HCT116 (cell line): ENCODE measurements around the gene MN1. TPM values are rescaled to one million over a fixed set of nuclear protein-coding genes. Genes with fewer than 3 reads are reported as not detected.

ENCODE experiments used
- ATAC-seq: fragments of 200-7000 bp; cut with Tn5 transposase; 2 replicates; pipeline ENCODE4 v1.9.1; 2020; ENCODE audit warnings: mild to moderate bottlenecking, moderate library complexity
- BruUV-seq: library from RNA; stranded (reverse); fragments of 400-500 nt; replicated peaks from 2 replicates; lab custom pipeline; 2021; lab: Mats Ljungman, UMichigan
- CTCF ChIA-PET: fragments of 300-600 bp; sonication (Branson Sonifier 250); formaldehyde crosslinking; loops from one replicate; lab custom pipeline; 2021; ENCODE audit warnings: antibody characterized with exemption; lab: Charles Lee
- POLR2A ChIA-PET: fragments of 300-600, 350-600 bp; sonication (Branson Sonifier 250); formaldehyde crosslinking; loops from one replicate; lab custom pipeline; 2021; ENCODE audit warnings: antibody characterized with exemption; lab: Charles Lee
- RAD21 ChIA-PET, 2 experiments: fragments of 300-600 bp; sonication (Branson Sonifier 250); formaldehyde crosslinking; loops; one replicate each; lab custom pipeline; 2023; ENCODE audit warnings: low total read pairs in 2 of 2; ENCODE audit not compliant: uncharacterized antibody in 2 of 2, unreplicated experiment in 2 of 2, low non-redundant PET in 1 of 2; lab: Charles Lee
- DNase-seq: peaks from one replicate; pipeline ENCODE4 v3.0.0-alpha.2; 2010; ENCODE audit warnings: low read depth, low spot score
- H2AFZ ChIP-seq: fragments of 200-600 bp; shearing (Covaris generic), sonication (generic); 2 replicates; pipeline ENCODE4 v1.6.1; 2017; ENCODE audit warnings: low read depth, mixed run types, mixed read lengths, antibody characterized with exemption, low read length; ENCODE audit not compliant: poor library complexity, severe bottlenecking
- H3K27ac ChIP-seq: 2 replicates; pipeline ENCODE4 v1.5.1; 2012; ENCODE audit warnings: low read depth, low read length
- H3K27me3 ChIP-seq: fragments of 200-600 bp; sonication (generic); 2 replicates; pipeline ENCODE4 v1.6.1; 2016; ENCODE audit warnings: mixed run types, low read length, mixed read lengths; ENCODE audit not compliant: insufficient read depth
- H3K36me3 ChIP-seq, 2 experiments: fragments of 200-500 bp in 1 of 2; fragments of 200-600 bp in 1 of 2; sonication (Bioruptor generic) in 1 of 2; sonication (generic) in 1 of 2; 2 replicates each; pipeline versions ENCODE4 v1.5.1 to v1.6.1; 2014 to 2016; ENCODE audit warnings: low read length in 2 of 2, inconsistent platforms in 1 of 2, mixed read lengths in 1 of 2, mixed run types in 1 of 2; ENCODE audit not compliant: insufficient read depth in 2 of 2, control insufficient read depth in 1 of 2
- H3K4me1 ChIP-seq, 2 experiments: fragments of 200-600 bp in 1 of 2; sonication (generic) in 1 of 2; 2 replicates each; pipeline versions ENCODE4 v1.5.1 to v1.6.1; 2012 to 2017; ENCODE audit warnings: low read length in 2 of 2, inconsistent platforms in 1 of 2, mild to moderate bottlenecking in 1 of 2, mixed read lengths in 1 of 2, mixed run types in 1 of 2, moderate library complexity in 1 of 2; ENCODE audit not compliant: insufficient read depth in 2 of 2, control insufficient read depth in 1 of 2
- H3K4me2 ChIP-seq: fragments of 200-600 bp; sonication (generic); 2 replicates; pipeline ENCODE4 v1.6.1; 2017; ENCODE audit warnings: mixed run types, low read length, mixed read lengths
- H3K4me3 ChIP-seq, 2 experiments: fragments of 200-600 bp in 1 of 2; sonication (generic) in 1 of 2; replicated peaks in 1 of 2; 2 replicates each; pipeline ENCODE4 v1.5.1; 2011 to 2016; ENCODE audit warnings: low read length in 2 of 2, control low read depth in 1 of 2, low read depth in 1 of 2, mild to moderate bottlenecking in 1 of 2, mixed read lengths in 1 of 2, mixed run types in 1 of 2
- H3K79me2 ChIP-seq: fragments of 200-600 bp; sonication (generic); 2 replicates; pipeline ENCODE4 v1.6.1; 2017; ENCODE audit warnings: mild to moderate bottlenecking, mixed run types, low read length, moderate library complexity, mixed read lengths; ENCODE audit not compliant: insufficient read depth
- H3K9ac ChIP-seq: fragments of 200-600 bp; sonication (generic); 2 replicates; pipeline ENCODE4 v1.6.1; 2016; ENCODE audit warnings: low read length, mixed read lengths
- H3K9me2 ChIP-seq: fragments of 200-600 bp; sonication (generic), shearing (Covaris generic); 2 replicates; pipeline ENCODE4 v1.6.1; 2017; ENCODE audit warnings: mixed run types, mild to moderate bottlenecking, moderate library complexity; ENCODE audit not compliant: insufficient read depth
- H3K9me3 ChIP-seq, 2 experiments: fragments of 200-500 bp in 1 of 2; fragments of 200-600 bp in 1 of 2; sonication (Bioruptor generic) in 1 of 2; sonication (generic) in 1 of 2; 2 replicates each; pipeline ENCODE4 v1.6.1; 2014 to 2017; ENCODE audit warnings: low read length in 2 of 2, mixed read lengths in 2 of 2, inconsistent platforms in 1 of 2, low read depth in 1 of 2, mild to moderate bottlenecking in 1 of 2, mixed run types in 1 of 2, moderate library complexity in 1 of 2; ENCODE audit not compliant: control insufficient read depth in 1 of 2, insufficient read depth in 1 of 2
- H4K20me1 ChIP-seq: fragments of 200-600 bp; sonication (generic), shearing (Covaris generic); 2 replicates; pipeline ENCODE4 v1.6.1; 2017; ENCODE audit warnings: mixed run types, mild to moderate bottlenecking, moderate library complexity; ENCODE audit not compliant: insufficient read depth
- CBX3 ChIP-seq: IDR thresholded peaks from 2 replicates; pipeline ENCODE4 v1.6.1; 2012; ENCODE audit warnings: low read depth
- CEBPB ChIP-seq: IDR thresholded peaks from 2 replicates; pipeline ENCODE4 v1.6.1; 2012; ENCODE audit warnings: low read depth
- ELF1 ChIP-seq: IDR thresholded peaks from 2 replicates; pipeline ENCODE4 v1.6.1; 2012; ENCODE audit warnings: low read depth, borderline replicate concordance
- JUND ChIP-seq: IDR thresholded peaks from 2 replicates; pipeline ENCODE4 v1.6.1; 2012
- POLR2A ChIP-seq: IDR thresholded peaks from 2 replicates; pipeline ENCODE4 v1.7.0; 2011; ENCODE audit warnings: borderline replicate concordance; ENCODE audit not compliant: insufficient read depth, insufficient read length; ENCODE audit errors: extremely low read depth
- POLR2AphosphoS5 ChIP-seq: IDR thresholded peaks from 2 replicates; pipeline ENCODE4 v1.6.1; 2011; ENCODE audit warnings: mild to moderate bottlenecking, low read depth, low read length, moderate library complexity
- RAD21 ChIP-seq: IDR thresholded peaks from 2 replicates; pipeline ENCODE4 v1.6.1; 2012; ENCODE audit warnings: low read depth, mild to moderate bottlenecking
- SP1 ChIP-seq: IDR thresholded peaks from 2 replicates; pipeline ENCODE4 v1.6.1; 2012; ENCODE audit warnings: low read depth
- SRF ChIP-seq: IDR thresholded peaks from 2 replicates; pipeline ENCODE4 v1.6.1; 2012; ENCODE audit warnings: low read depth
- YY1 ChIP-seq: IDR thresholded peaks from 2 replicates; pipeline ENCODE4 v1.6.1; 2011; ENCODE audit warnings: low read length, low read depth, moderate library complexity, mild to moderate bottlenecking; ENCODE audit not compliant: insufficient replicate concordance; ENCODE audit errors: extremely low read depth
- ZNF274 ChIP-seq: fragments of 200-500 bp; sonication (Bioruptor generic); IDR thresholded peaks from 2 replicates; pipeline ENCODE4 v1.6.1; 2014; ENCODE audit warnings: mild to moderate bottlenecking, low read depth, low read length, inconsistent platforms
- intact Hi-C: fragments of 100-400 bp; cut with micrococcal nuclease; formaldehyde crosslinking; loops from 2 replicates; pipeline ENCODE4 v1.10.0; 2022
- total RNA-seq: library from RNA; stranded (reverse); gene quantifications from one replicate; pipeline ENCODE4 v1.2.1, GENCODE V29; 2021; ENCODE audit not compliant: unreplicated experiment
- TF ChIP-seq, protein P1 (sequence below): IDR thresholded peaks from 2 replicates; pipeline ENCODE4 v1.6.1; 2012
- TF ChIP-seq, protein P2 (sequence below), 3 experiments: fragments of 200-600 bp in 1 of 3; sonication (generic) in 1 of 3; IDR thresholded peaks in 2 of 3; conservative IDR thresholded peaks in 1 of 3; 2 replicates each; pipeline ENCODE4 v1.5.1; 2012 to 2017; ENCODE audit warnings: low read depth in 2 of 3, low read length in 2 of 3, antibody characterized with exemption in 1 of 3, borderline replicate concordance in 1 of 3, control low read depth in 1 of 3, mild to moderate bottlenecking in 1 of 3, mixed read lengths in 1 of 3, mixed run types in 1 of 3, moderate library complexity in 1 of 3; ENCODE audit not compliant: insufficient read depth in 1 of 3
- TF ChIP-seq, protein P3 (sequence below): IDR thresholded peaks from 2 replicates; pipeline ENCODE4 v1.6.1; 2012; ENCODE audit warnings: low read depth

The MN1 gene
- total RNA-seq, 1 experiment from 2014 or later, result 2.9 TPM

DNA sequence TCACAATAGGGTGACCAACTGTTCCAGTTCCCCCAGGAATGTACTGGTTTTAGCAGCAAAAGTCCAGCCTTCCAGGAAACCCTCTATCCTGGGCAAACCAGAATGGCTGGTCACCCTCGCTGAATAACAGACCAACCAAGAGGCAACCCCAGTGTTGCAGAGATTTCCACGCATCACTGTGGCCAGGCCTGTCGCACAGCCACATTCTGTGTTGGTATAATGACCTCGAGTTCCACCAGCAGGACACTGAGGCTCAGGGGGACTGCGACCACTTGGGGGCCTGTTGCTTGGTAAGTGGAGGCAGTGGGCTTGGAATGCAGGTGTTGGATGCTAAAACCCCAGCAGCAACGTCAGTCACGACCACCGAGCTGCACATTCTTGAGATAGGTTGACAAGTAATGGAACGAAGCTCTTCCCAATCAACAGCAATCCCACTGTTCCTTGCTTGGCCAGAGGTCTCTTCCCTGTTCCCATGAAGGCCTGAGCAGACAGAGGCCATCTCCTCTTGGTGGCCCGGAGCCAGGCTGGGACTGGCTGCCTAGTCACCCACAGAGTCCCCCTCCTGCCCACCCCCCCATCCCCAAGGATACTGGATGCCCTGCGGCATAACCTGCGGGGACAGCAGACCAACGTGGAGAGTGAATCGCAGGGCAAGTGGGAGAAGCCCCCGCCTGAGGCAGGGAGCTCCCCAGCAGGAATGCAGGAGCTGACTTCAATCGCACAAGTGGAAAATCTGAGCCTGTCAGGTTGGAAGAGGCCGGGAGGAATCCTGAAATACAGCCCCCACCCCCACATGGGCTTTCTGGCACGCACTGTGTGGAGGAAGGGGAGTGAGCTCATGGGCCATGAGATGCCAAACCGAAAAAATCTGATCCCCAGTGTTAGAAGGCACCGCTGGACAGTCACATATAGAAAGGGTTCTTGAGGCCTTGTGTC, 43.4 kb upstream of the MN1 start:
- H4K20me1 ChIP-seq, result no peaks in the 10 kb centered on the region
- no peak overlapping the region for H3K4me3 ChIP-seq
- H3K27ac ChIP-seq, result no peak overlapping the region
- no peaks in the 10 kb centered on the region for H3K27me3 ChIP-seq
- H3K9me2 ChIP-seq, result no peaks in the 10 kb centered on the region
- H2AFZ ChIP-seq, result no peak overlapping the region
- no peaks in the 10 kb centered on the region for H3K9me3 ChIP-seq
- ChIA-PET CTCF (interaction anchor here (0.6 kb wide), 1 partner anchor 223 kb away, joined by 3 read pairs; no protein-coding TSS in a partner anchor), POLR2A (no interaction called here), RAD21 (no interaction called here)
- intact Hi-C loops, result no loop called here
- DNase-seq, result no peak
- H3K4me1 ChIP-seq, result no peaks in the 10 kb centered on the region
- ATAC-seq, result no peak
- no peak overlapping the region for H3K9ac ChIP-seq
- no peak overlapping the region for H3K4me2 ChIP-seq
- no TSS peak for BruUV-seq
- H3K79me2 ChIP-seq, result no peaks in the 10 kb centered on the region
- peaks cover 0 to 6% of the 10 kb centered on the region in 2 experiments; a peak in 1 of 4 replicates for H3K36me3 ChIP-seq
- TF ChIP-seq CBX3, result no peak
- TF ChIP-seq, protein P1, sequence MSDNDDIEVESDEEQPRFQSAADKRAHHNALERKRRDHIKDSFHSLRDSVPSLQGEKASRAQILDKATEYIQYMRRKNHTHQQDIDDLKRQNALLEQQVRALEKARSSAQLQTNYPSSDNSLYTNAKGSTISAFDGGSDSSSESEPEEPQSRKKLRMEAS, result no peak
- TF ChIP-seq SRF, result no peak
- TF ChIP-seq, all 23 proteins: peak for 0

DNA sequence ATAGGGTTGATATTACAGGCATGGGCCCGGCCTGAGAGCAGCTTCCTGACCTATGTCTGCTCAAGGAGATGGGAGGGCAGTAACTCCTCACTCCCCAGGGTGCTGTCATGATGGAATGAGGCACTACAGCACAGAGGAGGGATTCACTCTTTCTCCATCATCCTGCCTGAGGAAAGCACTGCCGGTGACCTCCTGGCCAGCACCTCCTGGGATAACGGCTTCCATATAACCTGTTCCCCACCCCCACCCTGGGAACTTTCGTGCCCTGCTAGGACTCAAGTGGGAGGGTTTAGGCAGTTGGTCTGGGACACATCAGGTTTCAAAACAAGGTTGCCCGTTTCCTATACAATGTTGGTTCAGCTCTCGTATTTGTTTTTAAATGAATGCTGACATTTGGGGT, 42.7 kb upstream of the MN1 start:
- CTCF ChIA-PET, result no interaction called here
- intact Hi-C loops, result no loop called here
- BruUV-seq, result no TSS peak

More for the DNA sequence above, 42.7 kb upstream of the MN1 start:
- RAD21 ChIA-PET, result no interaction called here
- peaks cover 0 to 6% of the 10 kb centered on the region in 2 experiments; a peak in 1 of 4 replicates for H3K36me3 ChIP-seq
- no peak overlapping the region for H3K4me3 ChIP-seq
- no peak for ATAC-seq
- TF ChIP-seq ZNF274 (no peak), SP1 (no peak), POLR2AphosphoS5 (no peak), POLR2A (no peak), JUND (no peak), CEBPB (no peak), CBX3 (no peak), YY1 (no peak), RAD21 (no peak), ELF1 (no peak)
- TF ChIP-seq, protein P2, sequence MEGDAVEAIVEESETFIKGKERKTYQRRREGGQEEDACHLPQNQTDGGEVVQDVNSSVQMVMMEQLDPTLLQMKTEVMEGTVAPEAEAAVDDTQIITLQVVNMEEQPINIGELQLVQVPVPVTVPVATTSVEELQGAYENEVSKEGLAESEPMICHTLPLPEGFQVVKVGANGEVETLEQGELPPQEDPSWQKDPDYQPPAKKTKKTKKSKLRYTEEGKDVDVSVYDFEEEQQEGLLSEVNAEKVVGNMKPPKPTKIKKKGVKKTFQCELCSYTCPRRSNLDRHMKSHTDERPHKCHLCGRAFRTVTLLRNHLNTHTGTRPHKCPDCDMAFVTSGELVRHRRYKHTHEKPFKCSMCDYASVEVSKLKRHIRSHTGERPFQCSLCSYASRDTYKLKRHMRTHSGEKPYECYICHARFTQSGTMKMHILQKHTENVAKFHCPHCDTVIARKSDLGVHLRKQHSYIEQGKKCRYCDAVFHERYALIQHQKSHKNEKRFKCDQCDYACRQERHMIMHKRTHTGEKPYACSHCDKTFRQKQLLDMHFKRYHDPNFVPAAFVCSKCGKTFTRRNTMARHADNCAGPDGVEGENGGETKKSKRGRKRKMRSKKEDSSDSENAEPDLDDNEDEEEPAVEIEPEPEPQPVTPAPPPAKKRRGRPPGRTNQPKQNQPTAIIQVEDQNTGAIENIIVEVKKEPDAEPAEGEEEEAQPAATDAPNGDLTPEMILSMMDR (IDR thresholded peaks at IDR 0.05 in 2 of 3, conservative IDR thresholded peaks at IDR 0.05 in 1 of 3; ENCODE audit: borderline replicate concordance in 1 of 3, insufficient read depth in 1 of 3, low read depth in 2 of 3, low read length in 2 of 3), result no peak
- TF ChIP-seq, protein P3, sequence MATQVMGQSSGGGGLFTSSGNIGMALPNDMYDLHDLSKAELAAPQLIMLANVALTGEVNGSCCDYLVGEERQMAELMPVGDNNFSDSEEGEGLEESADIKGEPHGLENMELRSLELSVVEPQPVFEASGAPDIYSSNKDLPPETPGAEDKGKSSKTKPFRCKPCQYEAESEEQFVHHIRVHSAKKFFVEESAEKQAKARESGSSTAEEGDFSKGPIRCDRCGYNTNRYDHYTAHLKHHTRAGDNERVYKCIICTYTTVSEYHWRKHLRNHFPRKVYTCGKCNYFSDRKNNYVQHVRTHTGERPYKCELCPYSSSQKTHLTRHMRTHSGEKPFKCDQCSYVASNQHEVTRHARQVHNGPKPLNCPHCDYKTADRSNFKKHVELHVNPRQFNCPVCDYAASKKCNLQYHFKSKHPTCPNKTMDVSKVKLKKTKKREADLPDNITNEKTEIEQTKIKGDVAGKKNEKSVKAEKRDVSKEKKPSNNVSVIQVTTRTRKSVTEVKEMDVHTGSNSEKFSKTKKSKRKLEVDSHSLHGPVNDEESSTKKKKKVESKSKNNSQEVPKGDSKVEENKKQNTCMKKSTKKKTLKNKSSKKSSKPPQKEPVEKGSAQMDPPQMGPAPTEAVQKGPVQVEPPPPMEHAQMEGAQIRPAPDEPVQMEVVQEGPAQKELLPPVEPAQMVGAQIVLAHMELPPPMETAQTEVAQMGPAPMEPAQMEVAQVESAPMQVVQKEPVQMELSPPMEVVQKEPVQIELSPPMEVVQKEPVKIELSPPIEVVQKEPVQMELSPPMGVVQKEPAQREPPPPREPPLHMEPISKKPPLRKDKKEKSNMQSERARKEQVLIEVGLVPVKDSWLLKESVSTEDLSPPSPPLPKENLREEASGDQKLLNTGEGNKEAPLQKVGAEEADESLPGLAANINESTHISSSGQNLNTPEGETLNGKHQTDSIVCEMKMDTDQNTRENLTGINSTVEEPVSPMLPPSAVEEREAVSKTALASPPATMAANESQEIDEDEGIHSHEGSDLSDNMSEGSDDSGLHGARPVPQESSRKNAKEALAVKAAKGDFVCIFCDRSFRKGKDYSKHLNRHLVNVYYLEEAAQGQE, result no peak
- H3K4me1 ChIP-seq, result no peaks in the 10 kb centered on the region
- no peaks in the 10 kb centered on the region for H3K9me2 ChIP-seq
- H3K9me3 ChIP-seq, result no peaks in the 10 kb centered on the region
- H2AFZ ChIP-seq, result no peak overlapping the region
- POLR2A ChIA-PET, result no interaction called here
- H3K27ac ChIP-seq, result no peak overlapping the region
- H4K20me1 ChIP-seq, result no peaks in the 10 kb centered on the region
- no peak overlapping the region for H3K9ac ChIP-seq
- H3K79me2 ChIP-seq, result no peaks in the 10 kb centered on the region
- H3K27me3 ChIP-seq, result no peaks in the 10 kb centered on the region
- no peak overlapping the region for H3K4me2 ChIP-seq
- no peak for DNase-seq
